ENCODE results near the gene SLC15A4.

SLC15A4 gene

DNA sequence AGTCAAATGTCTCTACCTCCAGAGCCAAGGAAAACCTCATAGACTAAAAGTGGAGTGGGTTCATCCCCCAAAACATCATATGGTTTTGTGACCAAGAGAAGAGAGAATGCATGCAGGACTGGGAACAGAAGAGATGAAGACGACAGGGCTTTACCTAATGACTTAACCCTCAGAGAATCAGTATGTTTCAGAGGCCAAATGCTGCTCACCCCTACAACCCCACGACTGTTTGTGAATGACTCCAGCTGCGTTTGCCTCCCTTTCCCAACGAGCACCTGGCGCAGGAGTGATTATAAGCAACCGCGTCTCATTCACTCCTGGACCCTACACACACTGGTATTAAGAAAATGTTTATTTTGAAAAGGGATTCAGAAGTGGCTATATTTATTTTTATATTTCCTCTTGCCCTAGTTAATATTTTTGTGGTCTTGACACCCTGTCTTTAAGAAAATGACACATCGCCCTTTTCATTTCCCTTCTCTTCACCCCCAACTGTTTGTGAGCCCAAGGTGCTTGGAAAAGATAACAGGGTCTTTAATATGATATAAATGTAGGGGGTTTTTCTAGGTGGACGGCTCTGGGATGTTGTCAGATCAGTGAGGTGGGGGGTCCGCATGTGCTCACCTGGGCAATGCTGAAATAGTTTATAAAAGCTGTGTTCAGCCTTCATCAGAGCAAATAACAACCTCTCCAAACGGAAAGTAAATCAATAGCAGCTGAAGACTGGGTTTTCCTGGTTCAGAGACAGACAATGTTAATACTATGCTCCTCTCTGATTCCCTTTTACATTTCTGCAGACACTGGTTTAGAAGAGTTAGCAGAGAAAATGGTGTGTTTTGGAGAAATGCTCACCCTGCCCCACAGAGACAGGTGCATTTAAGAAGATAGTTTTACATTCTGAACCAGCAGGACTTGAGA, 77.7 kb downstream of the SLC15A4 start:
- no peak for DNase-seq

DNA sequence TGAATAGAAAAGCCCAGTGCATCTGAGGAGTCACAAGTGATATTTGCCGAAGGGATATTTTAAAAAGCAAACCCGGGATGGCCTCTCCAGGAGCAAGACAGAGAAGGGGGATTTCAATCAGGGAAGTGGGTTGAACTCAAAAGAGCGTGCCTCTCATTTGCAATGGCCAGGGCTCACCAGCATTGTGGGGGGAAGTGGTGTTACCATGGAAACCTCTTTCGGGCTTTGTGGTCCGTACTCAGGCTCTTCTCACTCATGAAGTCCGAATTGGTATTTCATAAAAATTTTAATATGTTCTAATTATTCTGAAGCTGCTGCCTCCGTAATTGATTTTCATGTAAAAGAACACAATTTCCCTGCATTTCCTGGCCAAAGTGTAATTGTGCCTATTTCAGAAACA, 79.8 kb downstream of the SLC15A4 start:
- DNase-seq = peak; percentile 5
